ENCODE results near the gene ZNF3. TPM values are rescaled to one million over a fixed set of nuclear protein-coding genes. Genes with fewer than 3 reads are reported as not detected.

ZNF3 gene
- polyA plus RNA-seq, 4 donors: 35.6 to 57.3 (median 54.5) TPM

DNA sequence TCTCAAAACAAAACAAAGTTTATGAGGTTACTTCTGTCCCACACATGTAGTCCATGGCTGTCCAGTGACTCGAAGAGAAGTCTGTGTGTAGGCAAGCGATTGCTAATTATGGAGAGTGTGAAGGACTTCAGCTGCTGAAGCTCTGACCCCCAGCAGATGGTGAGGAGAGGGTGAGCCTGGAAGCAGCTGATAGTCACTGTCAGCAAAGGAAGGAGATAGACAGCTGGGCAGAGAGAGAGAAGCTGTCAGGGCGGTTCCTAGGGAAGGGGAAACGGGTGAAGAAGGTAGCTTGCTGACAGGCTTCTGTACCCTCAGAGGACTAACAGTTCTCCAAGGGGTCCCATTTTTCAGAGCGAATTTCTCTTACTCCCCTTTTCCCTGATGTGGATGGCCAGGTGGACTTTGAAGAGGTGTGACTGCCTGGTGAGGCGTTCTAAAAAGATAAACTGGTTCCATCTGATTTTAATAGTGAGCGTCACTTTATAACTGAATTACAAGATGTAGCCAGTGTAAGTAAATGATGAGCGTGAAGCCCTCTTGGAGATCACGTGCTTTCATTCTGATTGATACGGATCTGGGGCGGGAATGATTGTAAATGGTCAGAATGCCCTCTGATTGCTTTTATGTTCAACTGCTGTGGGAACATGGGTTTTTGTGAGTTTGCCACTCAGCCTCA, 19.9 kb downstream of the ZNF3 start:
- no peak for DNase-seq (ENCODE audit: low read depth in 4 of 4, low spot score in 3 of 4)

DNA sequence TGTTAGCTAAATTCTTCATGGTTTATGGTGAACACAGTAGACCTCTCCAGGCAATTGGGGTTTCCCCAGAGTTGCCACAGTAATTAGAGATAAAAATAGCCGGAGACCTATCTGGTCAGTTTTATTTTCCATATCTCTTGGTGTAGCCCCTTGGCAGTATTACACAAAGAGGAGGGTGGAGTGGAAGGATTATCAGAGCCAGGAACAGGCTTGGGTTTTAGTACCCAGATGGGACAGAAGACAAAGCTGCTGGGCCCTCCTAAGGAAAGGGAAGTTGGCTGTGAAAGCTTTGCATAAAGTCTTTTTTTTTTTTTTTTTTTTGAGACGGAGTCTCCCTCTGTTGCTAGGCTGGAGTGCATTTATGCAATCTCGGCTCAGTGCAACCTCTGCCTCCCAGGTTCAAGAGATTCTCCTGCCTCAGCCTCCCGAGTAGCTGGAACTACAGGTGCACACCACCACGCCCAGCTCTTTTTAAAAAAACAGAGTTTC, 22.2 kb downstream of the ZNF3 start:
- no peak for DNase-seq (ENCODE audit: low read depth in 4 of 4, low spot score in 3 of 4)

DNA sequence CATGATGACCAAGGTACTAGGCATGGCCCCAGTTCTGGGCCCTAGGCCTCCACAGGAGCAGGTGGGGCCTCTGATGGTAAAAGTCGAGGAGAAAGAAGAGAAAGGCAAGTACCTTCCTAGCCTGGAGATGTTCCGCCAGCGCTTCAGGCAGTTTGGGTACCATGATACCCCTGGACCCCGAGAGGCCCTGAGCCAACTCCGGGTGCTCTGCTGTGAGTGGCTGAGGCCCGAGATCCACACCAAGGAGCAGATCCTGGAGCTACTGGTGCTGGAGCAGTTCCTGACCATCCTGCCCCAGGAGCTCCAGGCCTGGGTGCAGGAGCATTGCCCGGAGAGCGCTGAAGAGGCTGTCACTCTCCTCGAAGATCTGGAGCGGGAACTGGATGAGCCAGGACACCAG, 24.5 kb downstream of the ZNF3 start:
- DNase-seq (ENCODE audit: low read depth in 4 of 4, low spot score in 3 of 4): no peak

DNA sequence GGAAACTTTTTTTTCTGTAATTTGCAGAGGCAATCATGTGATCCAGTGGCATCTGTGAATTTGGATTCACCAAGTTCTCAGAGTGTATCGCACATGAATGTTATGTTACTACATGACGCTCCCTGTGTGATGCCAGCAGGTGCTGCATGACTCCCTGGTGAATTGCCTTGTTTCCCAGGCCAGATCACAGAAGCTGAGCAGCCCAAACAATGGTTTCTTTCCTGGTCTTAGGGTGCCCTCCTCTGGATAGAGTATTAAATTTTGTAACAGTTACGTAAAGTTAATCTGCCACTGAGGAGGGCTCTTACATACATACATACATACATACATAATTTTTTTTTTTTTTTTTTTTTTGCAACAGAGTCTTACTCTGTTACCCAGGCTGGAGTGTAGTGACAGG, 28.3 kb downstream of the ZNF3 start:
- no peak for DNase-seq (ENCODE audit: low read depth in 4 of 4, low spot score in 3 of 4)

DNA sequence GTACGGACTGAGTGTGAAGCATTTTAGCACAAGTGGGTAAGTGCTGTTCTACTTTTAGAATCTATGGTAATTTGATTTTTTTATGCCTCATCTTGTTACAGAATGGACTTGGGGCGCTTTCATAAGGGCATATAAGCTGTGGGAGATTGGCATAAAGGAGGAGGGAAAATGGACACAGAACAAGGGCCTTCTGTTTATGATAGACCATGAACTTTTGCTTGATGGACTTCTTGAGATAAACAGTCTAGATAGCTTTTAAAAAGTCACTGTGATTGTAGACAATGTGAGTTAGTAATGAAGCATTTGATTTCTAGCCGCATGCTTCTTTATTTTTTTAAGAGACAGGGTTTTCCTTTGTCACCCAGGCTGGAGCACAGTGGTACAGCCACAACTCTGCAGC, 29.9 kb downstream of the ZNF3 start:
- no peak for DNase-seq (ENCODE audit: low read depth in 4 of 4, low spot score in 3 of 4)

DNA sequence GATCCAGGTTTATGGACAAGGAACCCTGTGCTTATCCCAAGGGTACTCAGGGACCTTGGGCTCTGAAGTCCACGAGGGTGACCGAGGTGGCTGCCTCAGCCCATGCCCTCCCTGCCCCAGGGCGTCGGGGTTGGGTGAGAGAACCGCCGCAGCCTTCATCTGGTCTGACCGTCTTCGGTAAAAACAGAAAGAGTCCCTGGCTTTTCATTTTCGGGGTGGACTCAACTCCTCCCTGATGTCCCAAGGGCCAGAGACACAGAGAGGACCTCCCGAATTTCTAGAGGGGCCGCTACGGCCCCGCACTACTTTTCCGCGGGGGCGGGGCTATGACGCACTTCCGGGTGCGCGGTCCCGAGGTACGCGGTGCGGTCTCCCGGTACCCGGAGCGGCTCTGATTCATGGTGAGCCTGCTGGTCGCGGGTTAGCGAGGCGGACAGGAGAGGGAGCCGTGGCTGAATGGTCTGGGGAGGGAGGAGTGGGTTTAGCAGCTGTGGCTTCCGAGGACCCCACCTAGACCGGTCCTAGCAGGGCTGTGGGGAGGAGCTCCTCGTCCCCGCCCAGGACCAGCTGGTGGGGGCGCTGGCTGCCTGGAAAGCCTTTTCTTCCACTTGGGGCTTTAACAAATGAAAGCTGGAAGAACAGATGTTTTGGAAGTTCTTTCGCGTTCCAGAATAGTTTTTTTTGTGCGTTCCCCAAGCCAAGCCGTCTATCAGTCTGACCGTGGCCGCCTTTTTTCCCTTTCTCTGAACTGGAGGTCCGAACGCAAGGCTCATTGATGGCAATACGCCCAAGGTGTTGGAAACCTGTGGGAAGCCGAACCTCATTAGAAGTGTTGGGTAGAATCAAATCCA, 31.9 kb downstream of the ZNF3 start, which contains the start of gene ZSCAN21:
Gene ZSCAN21 (plus strand): TSS at position 334 of the 851 bp plus-strand sequence. CDS start 7,233 bp downstream, outside the sequence.
- peak; percentile 64 to 78 (median 74) for DNase-seq (ENCODE audit: low read depth in 4 of 4, low spot score in 3 of 4)

DNA sequence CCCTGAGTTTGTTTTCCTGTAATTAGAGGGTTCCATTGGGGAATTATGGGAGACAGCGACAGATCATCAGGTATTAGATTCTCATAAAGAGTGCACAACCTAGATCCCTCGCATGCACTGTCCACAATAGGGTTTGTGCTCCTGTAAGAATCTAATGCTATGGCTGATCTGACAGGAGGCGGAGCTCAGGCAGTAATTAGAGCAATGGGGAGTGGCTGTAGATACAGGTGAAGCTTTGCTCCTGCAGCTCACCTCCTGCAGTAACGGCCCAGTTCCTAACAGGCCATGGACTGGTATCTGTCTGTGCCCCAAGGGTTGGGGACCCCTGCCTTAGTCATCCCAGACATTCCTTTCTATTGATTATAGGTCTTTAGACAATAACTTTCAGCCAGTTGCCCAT, 32.8 kb downstream of the ZNF3 start:
- DNase-seq (ENCODE audit: low read depth in 4 of 4, low spot score in 3 of 4): no peak

DNA sequence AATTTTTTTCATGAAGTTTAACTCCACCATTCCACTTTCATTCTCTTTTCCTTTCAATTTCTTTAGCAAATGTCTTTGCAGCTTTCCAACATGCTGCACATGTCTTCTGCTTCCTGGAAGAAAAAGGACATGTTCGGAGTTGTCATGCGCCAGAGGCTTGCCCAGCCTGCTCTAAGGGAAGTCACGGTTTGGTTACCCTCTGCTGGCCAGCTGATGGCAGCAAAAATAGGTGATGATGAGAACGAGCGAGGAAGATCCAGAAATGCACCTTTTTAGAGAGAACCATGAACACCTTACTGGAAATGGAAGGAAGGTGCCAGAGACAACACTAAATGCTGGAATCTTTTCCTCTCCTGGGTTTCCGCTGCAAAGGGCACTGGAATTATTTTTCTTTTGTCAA, 36.8 kb downstream of the ZNF3 start:
- DNase-seq (ENCODE audit: low read depth in 4 of 4, low spot score in 3 of 4): no peak

DNA sequence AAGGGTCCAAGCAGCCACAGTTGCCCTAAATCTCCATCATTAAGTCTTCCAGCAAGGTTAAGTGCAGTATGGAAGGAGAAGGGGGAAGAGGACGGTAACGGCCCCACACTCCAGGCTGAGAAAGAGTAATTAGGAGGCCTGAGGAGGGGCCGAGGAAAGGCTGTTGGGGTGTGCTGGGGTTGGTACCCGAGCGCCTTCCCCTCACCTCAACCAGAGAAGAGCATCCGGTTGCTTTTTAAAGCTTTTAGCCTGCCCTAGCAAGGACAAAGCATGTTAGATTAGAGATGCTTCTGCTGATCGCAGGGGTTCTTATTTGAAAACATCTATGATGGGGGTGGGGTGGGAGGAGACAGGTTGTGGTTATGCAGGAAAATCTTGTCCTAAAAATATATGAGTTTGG, 40.9 kb downstream of the ZNF3 start:
- no peak for DNase-seq (ENCODE audit: low read depth in 4 of 4, low spot score in 3 of 4)

DNA sequence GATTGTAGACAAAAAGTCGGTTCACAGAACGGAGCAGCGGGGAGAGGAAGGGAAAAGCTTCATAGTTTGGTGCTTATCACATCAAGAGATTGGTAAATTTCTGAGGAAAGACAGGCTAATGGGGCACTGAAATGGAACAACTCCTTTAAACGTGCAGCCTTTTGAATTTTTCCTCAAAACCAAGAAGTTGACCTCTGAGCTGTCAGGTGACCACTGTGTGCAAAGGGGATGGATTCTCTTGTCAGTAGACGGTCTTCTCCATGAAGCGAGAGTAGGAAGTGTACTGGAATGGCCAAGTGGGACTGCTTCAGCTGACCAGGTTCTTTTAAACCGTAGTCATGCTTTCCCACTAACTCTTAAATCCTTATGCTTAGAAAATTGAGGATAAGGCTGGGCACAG, 43.2 kb downstream of the ZNF3 start:
- no peak for DNase-seq (ENCODE audit: low read depth in 4 of 4, low spot score in 3 of 4)

DNA sequence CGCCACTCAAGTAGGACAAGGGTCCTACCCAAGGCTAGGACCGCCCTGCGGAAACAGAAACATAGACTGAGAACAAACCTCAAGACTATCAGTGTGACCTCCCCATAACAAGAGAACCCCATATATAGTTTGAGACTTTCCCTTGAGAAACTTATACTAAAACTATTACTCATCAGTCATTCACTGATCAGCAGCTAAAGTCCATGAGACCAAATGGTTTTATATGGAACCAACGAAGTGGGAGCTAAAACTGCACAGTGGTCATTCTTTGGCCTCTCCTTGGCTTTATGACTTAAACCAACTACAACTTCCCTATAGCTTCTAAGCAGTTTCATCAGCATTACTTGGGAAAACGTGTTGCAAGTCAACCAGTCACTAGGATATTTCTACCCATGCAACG, 45.6 kb downstream of the ZNF3 start:
- no peak for DNase-seq (ENCODE audit: low read depth in 4 of 4, low spot score in 3 of 4)

DNA sequence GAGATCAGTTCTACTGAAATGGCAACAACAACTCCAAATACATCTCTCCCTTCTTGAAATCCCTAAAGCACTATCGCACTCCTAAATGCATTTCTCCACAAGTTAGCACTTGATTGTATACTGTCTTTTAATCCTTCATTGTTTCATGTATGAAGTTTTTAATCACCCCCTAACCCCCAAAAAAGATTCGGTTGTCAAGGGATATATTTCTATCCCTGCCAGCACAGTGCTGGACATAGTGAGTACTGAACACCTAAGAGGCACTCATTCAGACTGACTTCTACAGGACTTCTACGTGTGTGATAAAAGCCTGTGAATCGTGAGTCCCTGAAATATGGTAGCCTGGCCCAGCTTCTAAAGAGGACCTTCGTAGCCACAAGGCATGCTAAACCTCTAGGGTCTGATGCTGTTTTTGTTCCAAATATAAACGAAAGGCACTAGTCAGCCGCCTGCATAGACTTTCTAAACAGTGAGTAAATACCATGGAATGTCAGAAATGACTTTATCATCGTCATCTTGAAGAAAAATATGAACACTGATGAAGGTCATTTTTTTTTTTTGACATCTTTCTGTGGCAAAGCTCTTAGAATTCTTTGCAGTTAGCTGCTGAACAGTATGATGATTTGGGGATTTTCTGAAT, 46.5 kb downstream of the ZNF3 start:
- no peak for DNase-seq (ENCODE audit: low read depth in 4 of 4, low spot score in 3 of 4)

DNA sequence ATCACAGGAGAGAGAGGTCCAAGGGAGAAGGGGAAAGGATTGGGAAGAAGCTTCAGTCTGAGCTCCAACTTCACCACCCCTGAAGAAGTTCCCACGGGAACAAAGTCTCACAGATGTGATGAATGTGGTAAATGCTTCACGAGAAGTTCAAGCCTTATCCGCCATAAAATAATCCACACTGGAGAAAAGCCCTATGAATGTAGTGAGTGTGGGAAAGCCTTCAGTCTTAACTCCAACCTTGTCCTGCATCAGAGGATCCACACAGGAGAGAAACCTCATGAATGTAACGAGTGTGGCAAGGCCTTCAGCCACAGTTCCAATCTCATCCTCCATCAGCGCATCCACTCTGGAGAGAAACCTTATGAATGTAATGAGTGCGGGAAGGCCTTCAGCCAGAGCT, 48.0 kb downstream of the ZNF3 start:
- no peak for DNase-seq (ENCODE audit: low read depth in 4 of 4, low spot score in 3 of 4)

DNA sequence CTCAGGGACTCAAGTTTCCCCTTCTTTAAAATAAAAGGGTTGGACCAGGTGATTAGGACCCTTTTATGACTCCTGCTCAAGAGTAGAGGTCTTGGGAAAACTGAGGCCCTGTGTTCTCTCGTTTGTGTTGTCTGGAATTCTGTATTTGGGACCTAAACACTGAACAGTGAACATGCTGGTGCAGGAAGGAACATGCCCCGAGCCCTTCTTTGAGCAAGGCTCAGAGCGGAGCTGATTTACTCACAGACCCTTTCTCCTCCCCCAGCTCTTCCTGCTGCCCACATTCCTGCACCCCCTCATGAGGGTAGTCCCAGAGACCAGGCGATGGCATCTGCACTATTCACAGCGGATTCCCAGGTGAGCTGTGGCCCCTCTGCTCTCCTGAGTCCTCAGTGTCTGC, 51.9 kb downstream of the ZNF3 start:
- DNase-seq (ENCODE audit: low read depth in 4 of 4, low spot score in 3 of 4): no peak

DNA sequence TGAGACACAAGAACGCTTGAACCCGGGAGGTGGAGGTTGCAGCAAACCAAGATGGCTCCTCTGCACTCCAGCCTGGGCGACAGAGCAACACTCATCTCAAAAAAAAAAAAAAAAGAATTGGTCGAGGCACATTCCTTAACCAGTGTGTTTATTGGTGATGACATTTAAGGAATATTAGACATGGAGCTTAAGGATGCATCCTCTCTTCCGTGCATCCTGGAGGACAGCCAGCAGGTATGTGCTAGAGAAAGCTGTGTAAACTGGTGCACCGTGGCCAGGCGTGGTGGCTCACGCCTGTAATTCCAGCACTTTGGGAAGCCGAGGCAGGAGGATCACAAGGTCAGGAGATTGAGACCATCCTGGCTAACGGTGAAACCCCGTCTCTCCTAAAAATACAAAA, 54.3 kb downstream of the ZNF3 start:
- no peak for DNase-seq (ENCODE audit: low read depth in 4 of 4, low spot score in 3 of 4)

DNA sequence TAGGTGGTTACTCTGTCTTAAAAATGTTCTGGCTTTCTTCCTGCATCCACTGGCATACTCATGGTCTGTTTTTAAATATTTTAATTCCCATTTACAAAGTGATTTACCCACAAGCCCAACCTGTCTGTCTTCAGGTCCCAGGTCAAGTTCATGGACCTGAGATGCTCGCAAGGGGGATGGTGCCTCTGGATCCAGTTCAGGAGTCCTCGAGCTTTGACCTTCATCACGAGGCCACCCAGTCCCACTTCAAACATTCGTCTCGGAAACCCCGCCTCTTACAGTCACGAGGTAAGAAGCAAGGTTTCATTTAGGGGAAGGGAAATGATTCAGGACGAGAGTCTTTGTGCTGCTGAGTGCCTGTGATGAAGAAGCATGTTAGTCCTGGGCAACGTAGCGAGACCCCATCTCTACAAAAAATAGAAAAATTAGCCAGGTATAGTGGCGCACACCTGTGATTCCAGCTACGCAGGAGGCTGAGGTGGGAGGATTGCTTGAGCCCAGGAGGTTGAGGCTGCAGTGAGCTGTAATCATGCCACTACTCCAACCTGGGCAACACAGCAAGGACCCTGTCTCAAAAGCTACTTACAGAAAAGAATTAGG, 57.4 kb downstream of the ZNF3 start:
- DNase-seq (ENCODE audit: low read depth in 4 of 4, low spot score in 3 of 4): no peak

DNA sequence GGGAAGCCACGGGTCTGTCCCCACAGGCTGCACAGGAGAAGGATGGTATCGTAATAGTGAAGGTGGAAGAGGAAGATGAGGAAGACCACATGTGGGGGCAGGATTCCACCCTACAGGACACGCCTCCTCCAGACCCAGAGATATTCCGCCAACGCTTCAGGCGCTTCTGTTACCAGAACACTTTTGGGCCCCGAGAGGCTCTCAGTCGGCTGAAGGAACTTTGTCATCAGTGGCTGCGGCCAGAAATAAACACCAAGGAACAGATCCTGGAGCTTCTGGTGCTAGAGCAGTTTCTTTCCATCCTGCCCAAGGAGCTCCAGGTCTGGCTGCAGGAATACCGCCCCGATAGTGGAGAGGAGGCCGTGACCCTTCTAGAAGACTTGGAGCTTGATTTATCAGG, 58.0 kb downstream of the ZNF3 start:
- no peak for DNase-seq (ENCODE audit: low read depth in 4 of 4, low spot score in 3 of 4)

DNA sequence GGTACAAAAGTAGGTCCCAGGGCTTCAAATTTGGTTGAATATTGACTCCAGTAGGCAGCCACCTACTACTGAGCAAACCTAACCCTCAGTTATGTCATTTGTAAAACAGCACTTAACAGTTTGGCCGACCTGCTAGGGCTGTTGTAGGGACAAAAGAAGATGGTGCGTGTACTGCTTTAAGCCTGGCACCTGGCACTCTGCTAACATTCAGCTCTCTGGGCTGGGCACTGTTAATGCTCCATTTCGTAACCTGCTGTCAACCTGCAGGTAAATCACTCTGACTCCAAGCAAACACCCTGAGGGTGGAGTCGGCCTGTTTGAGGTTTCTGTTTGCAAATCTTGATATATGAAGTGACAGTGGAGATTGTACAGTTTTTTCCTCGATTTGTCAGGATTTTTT, 58.9 kb downstream of the ZNF3 start:
- no peak for DNase-seq (ENCODE audit: low read depth in 4 of 4, low spot score in 3 of 4)

DNA sequence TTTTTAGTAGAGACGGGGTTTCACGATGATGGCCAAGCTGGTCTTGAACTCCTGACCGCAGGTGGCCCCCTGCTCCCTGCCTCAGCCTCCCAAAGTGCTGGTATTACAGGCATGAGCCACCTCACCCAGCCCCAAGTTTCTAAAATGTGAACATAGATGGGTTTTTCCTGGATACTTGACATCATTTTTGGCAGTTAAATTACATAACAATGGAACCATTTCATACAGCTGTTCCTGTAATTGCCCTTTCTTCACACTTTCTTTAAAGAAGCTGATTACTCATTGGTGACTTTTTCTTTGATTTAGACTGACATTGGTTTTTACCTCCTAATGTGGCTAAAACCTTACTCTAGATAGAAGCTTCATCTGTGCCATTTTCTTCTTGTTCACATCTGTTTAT, 60.2 kb downstream of the ZNF3 start:
- no peak for DNase-seq (ENCODE audit: low read depth in 4 of 4, low spot score in 3 of 4)

Measured in left renal pelvis (tissue), 4 donors.